ENCODE results near the gene SGSM1.

Gene SGSM1

GRCh38 chr22:24950272-24950902 is 144.4 kb downstream of the SGSM1 start:
- no peak for DNase-seq (ENCODE audit: low read depth)

DNA sequence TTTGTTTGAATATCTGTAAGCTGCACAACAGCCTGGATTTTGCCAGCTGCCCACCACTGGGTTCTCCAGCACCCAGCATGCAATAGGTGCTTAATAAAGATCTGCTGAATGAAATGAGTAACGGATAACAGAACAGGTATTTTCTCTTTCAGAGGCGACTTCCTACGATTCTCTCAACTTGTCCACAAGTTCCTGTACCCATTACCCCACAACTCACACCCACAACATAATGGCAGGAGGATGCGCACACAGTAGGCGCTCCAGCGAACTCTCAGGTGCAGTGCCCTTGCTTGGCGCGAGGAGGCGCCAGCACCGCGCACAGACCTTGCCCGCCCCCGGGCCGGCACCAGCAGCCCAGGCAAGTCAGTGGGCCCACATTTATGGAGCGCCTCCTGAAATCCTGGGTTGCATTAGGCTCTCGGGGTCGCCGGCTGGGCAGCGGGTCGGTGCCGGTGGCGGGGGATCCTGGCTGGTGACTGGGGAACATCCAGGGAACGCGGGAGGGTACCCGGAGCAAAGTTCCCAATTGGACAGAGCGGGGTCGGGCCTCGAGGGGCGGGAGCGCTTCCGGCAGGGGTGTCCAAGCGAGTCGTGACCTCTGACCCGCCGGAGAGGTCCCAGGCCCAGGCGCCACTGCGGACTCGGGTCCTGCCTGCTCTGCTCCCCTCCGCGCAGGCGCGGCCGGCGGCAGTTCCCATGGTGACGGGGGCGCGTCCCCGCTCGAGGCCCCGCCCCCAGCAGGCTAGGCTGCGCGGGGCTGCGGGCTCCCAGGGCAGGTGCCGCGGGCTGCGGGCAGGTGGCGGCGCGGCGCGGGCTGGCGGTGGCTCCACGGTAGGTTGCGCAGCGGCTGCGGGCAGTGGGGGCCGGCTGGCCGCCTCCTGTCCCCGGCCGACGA is 146.2 kb downstream of the SGSM1 start, which contains the start of gene KIAA1671:
Gene KIAA1671 (plus strand): TSS at position 775 of the 895 bp plus-strand sequence. CDS start 75,284 bp downstream, outside the sequence.
- peak; percentile 24 for DNase-seq (ENCODE audit: low read depth)

- DNase-seq (ENCODE audit: low read depth): no peak
These were observed 146.9 kb downstream of the SGSM1 start for GRCh38 chr22:24952837-24953383.

GRCh38 chr22:24953384-24954113 is 147.5 kb downstream of the SGSM1 start:
- DNase-seq (ENCODE audit: low read depth): no peak

- no peak for DNase-seq (ENCODE audit: low read depth)
These were observed 148.1 kb downstream of the SGSM1 start for GRCh38 chr22:24954114-24954463.

- no peak for DNase-seq (ENCODE audit: low read depth)
These were observed 148.8 kb downstream of the SGSM1 start for GRCh38 chr22:24954856-24955255.

- no peak for DNase-seq (ENCODE audit: low read depth)
These were observed 151.0 kb downstream of the SGSM1 start for GRCh38 chr22:24957043-24957442.

DNA sequence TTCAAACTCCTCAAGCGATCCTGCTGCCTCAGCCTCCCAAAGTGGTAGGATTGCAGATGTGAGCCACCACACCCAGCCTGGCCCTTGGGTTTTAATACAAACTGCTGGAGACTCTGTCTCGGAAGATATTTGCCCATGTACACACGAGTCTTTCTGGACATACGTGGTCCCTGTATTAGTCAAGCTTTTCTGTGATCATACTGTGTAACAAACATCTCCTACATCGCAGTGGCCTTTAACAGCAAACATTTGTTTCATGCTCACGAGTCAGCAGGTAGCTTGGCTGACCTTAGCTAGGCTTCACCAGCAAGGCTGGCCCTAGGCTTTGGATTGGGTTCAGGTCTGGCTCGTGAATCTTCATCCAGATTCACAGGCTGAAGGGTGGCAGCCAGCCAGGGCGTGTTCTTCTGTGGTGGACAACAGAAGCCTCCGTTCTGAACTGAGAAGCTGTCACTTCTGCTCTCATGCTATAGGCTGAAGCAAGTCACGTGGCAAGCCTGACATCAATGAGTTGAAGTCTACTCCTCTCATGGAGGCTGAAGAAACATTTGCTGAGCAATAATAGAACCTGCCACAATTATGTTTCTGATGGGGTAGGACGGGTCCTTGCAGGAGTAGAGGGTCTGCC is 155.3 kb downstream of the SGSM1 start:
- no peak for DNase-seq (ENCODE audit: low read depth)

DNA sequence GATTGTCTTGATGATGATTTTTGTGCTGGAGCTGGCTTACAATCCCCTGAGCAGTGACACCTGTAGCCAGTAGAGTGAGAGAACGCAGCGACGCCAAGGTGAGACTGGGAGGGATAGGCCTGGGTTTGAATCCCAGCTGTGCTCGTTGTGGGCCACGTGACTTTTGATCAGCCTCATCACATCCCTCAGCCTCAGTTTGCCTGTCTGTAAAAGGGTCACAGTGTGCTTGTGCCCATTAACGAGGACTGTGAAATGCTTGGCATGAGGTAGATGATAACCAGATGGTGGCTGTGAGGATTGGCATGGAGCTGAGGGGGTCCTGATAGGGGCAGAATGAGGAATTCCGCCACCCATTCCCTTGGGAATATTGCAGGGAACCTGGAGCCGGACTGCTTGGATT is 156.1 kb downstream of the SGSM1 start:
- DNase-seq (ENCODE audit: low read depth): no peak

DNA sequence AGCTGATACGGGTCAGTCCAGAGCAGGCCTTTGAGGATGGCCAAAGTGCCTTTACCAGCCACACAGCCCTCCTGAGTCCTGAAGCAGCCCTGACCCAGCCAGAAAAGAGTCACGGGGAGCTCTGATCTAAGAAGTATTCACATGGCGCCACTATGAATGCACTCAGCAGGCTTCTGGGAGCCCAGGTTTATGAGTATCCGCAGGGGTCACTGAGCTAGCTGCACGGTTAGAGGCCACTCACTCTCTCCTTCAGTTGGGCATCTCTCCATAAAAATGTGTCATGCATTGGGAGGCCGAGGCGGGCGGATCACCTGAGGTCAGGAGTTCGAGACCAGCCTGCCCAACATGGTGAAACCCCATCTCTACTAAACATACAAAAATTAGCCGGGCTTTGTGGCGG is 156.8 kb downstream of the SGSM1 start:
- DNase-seq (ENCODE audit: low read depth): no peak

- DNase-seq (ENCODE audit: low read depth): no peak
These were observed 158.4 kb downstream of the SGSM1 start for GRCh38 chr22:24964441-24964840.

DNA sequence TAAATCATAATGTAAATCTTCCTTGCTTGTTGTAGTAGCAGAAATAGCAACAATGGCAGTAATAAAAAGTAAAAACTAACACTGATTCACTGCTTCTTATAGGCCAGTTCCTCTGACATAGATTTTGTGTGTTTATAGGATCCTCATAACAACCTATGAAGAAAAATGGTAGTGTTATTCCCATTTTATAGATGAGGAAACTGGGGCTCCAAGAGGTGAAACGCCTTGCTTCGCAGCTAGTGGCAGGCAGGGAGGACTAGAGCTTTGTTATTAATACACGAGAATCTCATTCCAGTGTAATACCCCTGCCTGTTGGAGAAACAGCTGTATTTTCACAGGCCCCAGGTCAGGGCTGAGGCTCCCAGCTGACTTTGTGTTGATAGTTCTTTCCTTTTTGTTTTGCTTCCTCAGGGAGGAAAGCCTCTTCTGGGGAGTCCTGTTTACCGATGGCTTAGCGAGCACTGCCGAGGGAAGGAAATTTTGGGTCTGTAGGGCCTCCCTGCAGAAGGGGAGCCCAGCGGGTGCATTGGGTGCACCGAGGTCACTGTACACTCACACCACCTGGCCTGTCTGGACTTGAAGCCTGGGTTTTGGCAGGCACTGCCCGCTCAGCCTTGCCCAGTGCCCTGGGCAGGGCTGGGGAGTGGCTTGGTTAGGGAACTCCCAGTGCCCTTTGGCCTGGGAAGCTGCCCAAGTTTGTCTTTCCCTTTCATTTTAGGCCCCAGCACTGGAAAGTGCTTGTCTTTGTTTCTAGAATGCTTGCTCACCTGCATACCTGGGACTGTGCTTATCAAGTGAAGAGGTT is 160.0 kb downstream of the SGSM1 start:
- no peak for DNase-seq (ENCODE audit: low read depth)

DNA sequence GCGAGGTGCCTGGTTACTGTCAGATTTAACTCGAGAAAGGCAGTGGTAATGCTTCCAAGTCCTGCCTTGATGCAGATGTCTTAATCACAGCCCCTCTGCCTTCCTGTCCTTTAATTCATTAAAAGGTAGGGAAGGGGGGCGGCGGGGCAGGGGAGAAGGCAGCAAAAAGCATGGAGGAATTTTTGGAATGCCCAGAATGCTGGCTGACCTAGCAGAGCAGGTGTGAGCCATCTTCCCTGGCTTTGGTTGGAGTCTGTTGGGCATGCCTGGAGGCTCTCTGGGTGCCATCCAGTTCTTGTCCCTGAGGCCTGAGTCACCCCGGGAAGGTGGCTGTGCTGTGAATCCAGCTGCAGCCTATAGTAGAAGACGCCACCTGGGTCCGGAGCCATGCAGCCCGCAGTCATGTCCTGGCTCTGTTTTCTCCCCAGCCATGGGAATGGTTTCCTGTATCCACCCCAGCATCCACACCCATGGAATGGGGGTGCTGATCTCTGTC is 162.1 kb downstream of the SGSM1 start:
- DNase-seq (ENCODE audit: low read depth): no peak

DNA sequence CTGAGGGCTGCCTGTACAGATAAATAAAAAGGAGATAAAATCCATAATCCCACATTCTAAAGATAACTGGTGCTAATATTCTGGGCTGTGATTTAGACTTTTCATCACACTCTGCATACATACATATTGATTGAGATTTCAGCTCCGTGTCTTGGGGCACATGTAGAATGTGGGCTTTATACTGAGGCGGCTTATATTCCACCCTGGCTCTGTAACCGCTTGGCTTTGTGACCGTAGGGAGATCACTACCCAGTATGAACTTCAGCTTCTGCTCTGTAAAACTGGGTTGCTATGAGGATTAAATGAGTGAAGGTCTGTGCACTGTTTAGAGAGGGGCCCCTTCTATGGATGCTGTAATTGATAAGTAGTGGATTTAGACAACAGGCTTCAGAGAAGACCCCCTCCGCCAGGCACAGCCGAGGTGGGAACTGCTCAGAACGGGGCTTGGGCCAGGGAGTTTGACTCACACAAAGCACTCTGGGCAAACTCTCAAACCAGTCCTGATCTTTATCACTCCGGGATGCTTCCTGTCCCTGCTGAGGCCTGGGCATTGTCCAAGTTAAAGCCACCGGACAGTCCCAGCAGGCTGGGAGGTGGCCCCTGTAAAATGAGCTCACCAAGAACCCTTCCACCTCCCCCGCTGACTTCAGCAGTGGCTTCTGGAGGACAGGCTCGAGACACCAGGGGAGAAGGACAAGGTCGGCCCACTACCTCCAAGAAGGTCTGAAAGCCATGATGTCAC is 163.7 kb downstream of the SGSM1 start:
- DNase-seq (ENCODE audit: low read depth): no peak

DNA sequence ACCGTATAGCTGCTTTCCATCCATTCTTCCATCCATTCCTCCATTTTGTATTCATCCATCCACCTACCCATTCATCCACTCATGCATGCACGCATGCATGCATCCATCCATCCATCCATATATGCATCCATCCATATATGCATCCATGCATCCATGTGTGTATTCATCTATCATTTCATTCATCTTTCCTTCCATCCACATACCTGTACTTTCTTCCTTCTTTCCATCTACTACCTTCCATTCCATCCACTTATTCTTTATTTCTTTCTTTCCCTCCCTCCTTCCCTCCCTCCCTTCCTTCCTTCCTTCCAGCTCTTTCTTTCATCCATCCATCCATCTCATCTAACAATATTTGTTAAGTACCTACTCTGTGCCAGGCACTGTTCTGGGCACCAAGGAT is 166.4 kb downstream of the SGSM1 start:
- DNase-seq (ENCODE audit: low read depth): no peak

DNA sequence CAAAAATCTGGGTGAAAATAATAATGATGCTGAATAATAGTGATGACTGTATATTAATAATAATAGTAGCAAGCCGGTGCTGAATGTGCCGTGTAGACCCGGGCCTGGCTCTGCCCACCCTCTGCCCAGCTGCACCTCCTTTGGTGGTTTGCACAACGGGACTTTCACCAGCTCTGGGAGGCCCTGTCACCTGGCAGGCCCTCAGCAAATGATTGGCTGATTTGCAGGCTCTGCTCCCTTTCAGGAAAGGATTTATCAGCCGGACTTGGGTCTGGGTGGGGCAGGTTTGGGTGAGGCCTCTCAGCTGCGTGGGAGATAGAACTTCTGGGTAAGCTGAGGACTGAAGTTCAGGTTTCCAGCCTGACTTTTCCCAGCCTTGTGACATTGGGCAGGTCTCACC is 167.9 kb downstream of the SGSM1 start:
- no peak for DNase-seq (ENCODE audit: low read depth)

GRCh38 chr22:24975125-24975640 is 169.2 kb downstream of the SGSM1 start:
- DNase-seq (ENCODE audit: low read depth): no peak

DNA sequence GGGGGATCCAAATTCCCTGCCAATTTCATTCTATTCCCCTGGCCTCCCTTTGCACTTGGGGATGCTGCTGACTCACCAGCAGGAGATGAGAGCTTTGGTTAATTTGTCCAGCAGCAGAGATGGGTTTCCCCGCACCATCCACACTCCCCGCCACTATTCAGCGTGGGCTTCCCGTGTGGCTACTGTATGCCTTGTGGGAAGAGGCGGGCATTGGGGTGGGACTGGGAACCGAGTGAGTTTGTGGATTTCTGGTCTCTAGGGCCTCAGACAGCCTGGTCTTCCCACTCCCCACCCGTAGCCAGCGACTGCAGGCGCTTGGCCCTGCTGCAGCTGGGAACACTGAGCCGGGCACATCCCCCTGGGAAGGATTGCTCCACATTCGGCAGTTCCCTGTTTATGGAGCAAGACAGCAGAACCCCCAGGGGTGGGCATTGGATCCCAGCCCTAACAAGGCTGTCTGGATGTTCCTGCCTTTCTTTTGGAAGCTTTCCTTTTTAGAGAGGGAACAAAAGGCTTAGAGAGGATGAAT is 169.9 kb downstream of the SGSM1 start:
- no peak for DNase-seq (ENCODE audit: low read depth)

DNA sequence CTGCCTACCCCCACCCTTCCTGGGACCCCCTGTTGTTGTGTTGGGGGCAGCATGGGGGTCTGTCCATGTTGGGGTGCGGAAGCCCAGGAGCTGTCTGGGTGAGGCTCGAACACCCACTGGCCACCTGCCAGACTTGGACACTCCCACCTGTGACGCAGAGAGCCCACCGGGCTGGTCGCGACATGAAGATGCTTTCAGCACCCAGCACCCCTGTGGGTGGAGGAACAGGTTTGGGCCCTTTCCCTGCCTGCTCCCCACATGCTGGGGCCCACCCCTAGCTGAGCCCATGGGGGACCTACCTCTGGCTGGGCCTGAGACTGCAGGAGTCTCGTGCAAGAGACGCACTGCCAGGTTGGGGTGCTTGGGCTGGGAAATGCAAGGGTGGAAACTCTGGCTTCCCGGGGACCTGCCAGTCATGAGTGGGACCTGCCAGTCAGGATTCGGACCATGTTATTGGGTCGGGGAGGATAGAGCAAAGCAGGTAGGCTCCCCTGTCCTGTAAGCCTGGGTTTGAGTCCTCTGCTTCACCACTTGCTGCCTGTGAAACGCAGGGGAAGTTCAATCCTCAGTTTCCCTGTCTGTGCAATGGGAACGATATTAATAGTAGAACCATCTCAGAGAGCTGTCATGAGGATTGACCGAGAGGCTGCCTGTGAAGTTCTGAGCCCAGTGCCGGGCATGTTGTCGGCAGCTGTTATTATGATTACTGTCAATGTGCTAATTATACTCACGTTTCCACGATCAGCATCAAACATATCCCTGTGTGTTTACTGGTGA is 170.6 kb downstream of the SGSM1 start:
- DNase-seq (ENCODE audit: low read depth): no peak

All from fibroblast of the conjunctiva (primary cell).